ENCODE data around the gene CDC27.

DNA sequence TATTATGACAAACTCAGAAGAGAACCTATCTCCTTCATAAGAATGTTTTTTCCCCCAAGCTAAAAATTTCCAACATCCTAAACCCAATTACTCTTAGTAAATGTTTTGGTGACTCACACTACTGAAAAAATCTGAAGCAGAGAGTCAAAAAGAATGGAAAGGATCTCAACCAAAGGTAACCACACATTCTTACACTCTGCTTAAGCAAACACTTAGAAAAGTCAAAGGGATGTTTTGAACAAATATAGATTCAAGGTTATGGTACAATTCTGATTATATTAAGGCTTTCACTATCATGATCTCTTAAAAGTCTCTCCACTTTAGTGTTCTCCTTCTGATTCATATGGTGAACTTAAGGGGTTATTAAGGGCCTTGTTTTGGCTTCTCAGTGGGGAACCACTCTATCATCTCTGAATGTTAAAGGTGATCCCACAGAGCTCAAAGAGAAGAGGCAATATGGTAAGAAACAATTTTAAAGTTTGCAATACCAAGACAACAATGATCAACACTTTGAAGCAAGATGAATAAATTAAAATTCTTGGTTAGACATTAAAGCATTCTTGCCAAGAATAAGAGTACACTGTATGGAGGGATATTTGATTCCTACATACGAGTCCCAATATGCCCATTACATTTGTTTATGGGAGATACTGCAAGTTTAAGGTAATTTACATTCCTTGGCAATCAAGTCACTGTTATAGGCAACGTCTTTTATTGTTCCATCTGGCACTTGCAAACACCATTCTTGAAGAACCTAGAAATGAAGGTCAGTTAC is 69.2 kb downstream of the CDC27 start:
- TF ChIP-seq, protein P1, sequence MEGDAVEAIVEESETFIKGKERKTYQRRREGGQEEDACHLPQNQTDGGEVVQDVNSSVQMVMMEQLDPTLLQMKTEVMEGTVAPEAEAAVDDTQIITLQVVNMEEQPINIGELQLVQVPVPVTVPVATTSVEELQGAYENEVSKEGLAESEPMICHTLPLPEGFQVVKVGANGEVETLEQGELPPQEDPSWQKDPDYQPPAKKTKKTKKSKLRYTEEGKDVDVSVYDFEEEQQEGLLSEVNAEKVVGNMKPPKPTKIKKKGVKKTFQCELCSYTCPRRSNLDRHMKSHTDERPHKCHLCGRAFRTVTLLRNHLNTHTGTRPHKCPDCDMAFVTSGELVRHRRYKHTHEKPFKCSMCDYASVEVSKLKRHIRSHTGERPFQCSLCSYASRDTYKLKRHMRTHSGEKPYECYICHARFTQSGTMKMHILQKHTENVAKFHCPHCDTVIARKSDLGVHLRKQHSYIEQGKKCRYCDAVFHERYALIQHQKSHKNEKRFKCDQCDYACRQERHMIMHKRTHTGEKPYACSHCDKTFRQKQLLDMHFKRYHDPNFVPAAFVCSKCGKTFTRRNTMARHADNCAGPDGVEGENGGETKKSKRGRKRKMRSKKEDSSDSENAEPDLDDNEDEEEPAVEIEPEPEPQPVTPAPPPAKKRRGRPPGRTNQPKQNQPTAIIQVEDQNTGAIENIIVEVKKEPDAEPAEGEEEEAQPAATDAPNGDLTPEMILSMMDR (IDR thresholded peaks at IDR 0.05) = no peak
- TF ChIP-seq POLR2A (IDR thresholded peaks at IDR 0.05) = no peak

All from transverse colon (tissue), 3 donors.